Thyroid gland (tissue), 4 donors: ENCODE measurements around the gene TSHZ2. TPM values are rescaled to one million over a fixed set of nuclear protein-coding genes. Genes with fewer than 3 reads are reported as not detected.

ENCODE experiments used
- DNase-seq, 2 donors: peaks; one replicate each; pipeline ENCODE4 v3.0.0-alpha.2; 2019
- H3K27ac ChIP-seq, 3 donors: fragments of 200-600 bp; sonication (generic); 1 replicate in 2 of 3; 2 replicates in 1 of 3; pipeline ENCODE4 v1.5.1; 2016 to 2019; ENCODE audit warnings: mild to moderate bottlenecking in 1 of 3, moderate library complexity in 1 of 3
- H3K27me3 ChIP-seq: fragments of 200-600 bp; sonication (generic); one replicate; pipeline ENCODE4 v1.5.1; 2019
- H3K36me3 ChIP-seq, 2 donors: fragments of 200-600 bp; sonication (generic); one replicate each; pipeline ENCODE4 v1.5.1; 2016 to 2019
- H3K4me1 ChIP-seq, 2 donors: fragments of 200-600 bp; sonication (generic); one replicate each; pipeline ENCODE4 v1.5.1; 2017 to 2019
- H3K4me3 ChIP-seq, 3 donors: fragments of 200-600 bp; sonication (generic); replicated peaks in 1 of 3; 1 replicate in 2 of 3; 2 replicates in 1 of 3; pipeline ENCODE4 v1.5.1; 2016; ENCODE audit warnings: mild to moderate bottlenecking in 1 of 3
- H3K9me3 ChIP-seq: fragments of 200-600 bp; sonication (generic); one replicate; pipeline ENCODE4 v1.5.1; 2017
- POLR2A ChIP-seq, 2 donors: fragments of 450-650 bp; IDR thresholded peaks; one replicate each; pipeline ENCODE4 v1.6.1; 2017; ENCODE audit warnings: antibody characterized with exemption in 2 of 2, mild to moderate bottlenecking in 2 of 2, moderate library complexity in 1 of 2
- WGBS, 2 donors: methylation state at CpG; one replicate each; pipeline ENCODE4 v1.1.5; 2017; 5-methylcytosine and 5-hydroxymethylcytosine counted together
- intact Hi-C: fragments of 100-400 bp; cut with DNase I; formaldehyde crosslinking; loops from one replicate; pipeline ENCODE4 v1.15.1; 2023
- total RNA-seq, 4 donors: library from RNA; depleted of rRNA; stranded (reverse); fragments of >200 nt; gene quantifications; one replicate each; pipeline ENCODE4 v1.2.3, GENCODE V29; 2016
- TF ChIP-seq, protein P1 (sequence below), 6 experiments: fragments of 200-600 bp in 3 of 6; fragments of 450-650 bp in 3 of 6; sonication (generic) in 3 of 6; IDR thresholded peaks; one replicate each; pipeline ENCODE4 v1.5.1; 2016 to 2019; ENCODE audit warnings: antibody characterized with exemption in 6 of 6, mild to moderate bottlenecking in 2 of 6, inconsistent platforms in 1 of 6, moderate library complexity in 1 of 6

TSHZ2 gene
- total RNA-seq, 4 donors from 2014 or later: 11.0 to 27.9 (median 14.0) TPM

DNA sequence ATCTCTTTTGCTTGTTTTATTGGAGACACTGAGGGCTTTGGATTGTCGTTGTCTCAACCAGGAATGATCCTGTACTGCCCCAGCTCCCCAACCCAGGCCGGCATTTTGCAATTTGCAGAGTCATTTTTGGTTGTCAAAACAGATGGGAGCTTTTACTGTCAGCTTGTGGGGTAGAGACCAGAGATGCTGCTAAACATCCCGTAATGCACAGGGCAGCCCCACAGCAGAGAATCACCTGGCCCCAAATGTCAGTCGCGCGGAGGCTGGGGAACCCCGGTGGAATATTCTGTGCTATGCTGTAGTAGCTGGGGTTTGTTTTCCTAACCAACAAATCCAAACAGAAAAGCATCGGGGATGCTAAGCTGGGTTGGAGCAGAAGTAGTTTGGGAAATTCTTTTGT, 99.7 kb downstream of the TSHZ2 start:
- Histone ChIP-seq H3K4me1 (no peaks in the 10 kb centered on the region), H3K27ac (no peak overlapping the region), H3K4me3 (no peak overlapping the region), H3K36me3 (no peaks in the 10 kb centered on the region), H3K27me3 (no peaks in the 10 kb centered on the region), H3K9me3 (no peaks in the 10 kb centered on the region)
- intact Hi-C loops: no loop called here
- no peak for DNase-seq
- 79 to 84% methylated on average over 8 of the region's 8 CpGs for WGBS, 2 donors
- no peak for TF ChIP-seq POLR2A (IDR thresholded peaks at IDR 0.05)
- TF ChIP-seq, protein P1, sequence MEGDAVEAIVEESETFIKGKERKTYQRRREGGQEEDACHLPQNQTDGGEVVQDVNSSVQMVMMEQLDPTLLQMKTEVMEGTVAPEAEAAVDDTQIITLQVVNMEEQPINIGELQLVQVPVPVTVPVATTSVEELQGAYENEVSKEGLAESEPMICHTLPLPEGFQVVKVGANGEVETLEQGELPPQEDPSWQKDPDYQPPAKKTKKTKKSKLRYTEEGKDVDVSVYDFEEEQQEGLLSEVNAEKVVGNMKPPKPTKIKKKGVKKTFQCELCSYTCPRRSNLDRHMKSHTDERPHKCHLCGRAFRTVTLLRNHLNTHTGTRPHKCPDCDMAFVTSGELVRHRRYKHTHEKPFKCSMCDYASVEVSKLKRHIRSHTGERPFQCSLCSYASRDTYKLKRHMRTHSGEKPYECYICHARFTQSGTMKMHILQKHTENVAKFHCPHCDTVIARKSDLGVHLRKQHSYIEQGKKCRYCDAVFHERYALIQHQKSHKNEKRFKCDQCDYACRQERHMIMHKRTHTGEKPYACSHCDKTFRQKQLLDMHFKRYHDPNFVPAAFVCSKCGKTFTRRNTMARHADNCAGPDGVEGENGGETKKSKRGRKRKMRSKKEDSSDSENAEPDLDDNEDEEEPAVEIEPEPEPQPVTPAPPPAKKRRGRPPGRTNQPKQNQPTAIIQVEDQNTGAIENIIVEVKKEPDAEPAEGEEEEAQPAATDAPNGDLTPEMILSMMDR (IDR thresholded peaks at IDR 0.05): no peak

DNA sequence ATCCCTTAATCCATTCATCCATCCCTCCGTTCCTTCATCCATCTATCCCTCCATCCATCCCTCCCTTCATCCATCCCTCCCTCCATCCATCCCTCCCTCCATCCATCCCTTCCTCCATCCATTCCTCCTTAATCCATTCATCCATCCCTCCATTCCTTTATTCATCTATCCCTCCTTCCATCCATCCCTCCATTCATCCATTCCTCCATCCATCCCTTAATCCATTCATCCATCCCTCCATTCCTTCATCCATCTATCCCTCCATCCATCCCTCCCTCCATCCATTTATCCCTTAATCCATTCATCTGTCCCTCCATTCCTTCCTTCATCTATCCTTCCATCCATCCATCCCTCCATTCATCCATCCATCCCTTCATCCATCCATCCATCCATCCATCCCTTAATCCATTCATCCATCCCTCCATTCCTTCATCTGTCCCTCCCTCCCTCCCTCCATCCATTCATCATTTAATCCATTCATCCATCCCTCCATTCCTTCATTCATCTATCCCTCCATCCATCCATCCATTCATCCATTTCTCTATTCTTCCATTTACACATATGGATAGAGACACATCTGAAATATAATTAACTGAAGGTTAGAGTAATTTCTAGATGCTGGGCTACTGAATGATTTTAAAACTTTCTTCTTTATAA, 100.9 kb downstream of the TSHZ2 start:
- TF ChIP-seq, protein P1 (IDR thresholded peaks at IDR 0.05): no peak
- TF ChIP-seq POLR2A (IDR thresholded peaks at IDR 0.05): no peak
- WGBS, 2 donors: 86 to 100% methylated on average over 1 of the region's 1 CpG
- H3K36me3 ChIP-seq: no peaks in the 10 kb centered on the region
- H3K9me3 ChIP-seq: no peaks in the 10 kb centered on the region
- H3K27ac ChIP-seq: no peak overlapping the region
- H3K4me1 ChIP-seq: no peaks in the 10 kb centered on the region
- H3K4me3 ChIP-seq: no peak overlapping the region
- intact Hi-C loops: no loop called here
- no peak for DNase-seq
- H3K27me3 ChIP-seq: no peaks in the 10 kb centered on the region

DNA sequence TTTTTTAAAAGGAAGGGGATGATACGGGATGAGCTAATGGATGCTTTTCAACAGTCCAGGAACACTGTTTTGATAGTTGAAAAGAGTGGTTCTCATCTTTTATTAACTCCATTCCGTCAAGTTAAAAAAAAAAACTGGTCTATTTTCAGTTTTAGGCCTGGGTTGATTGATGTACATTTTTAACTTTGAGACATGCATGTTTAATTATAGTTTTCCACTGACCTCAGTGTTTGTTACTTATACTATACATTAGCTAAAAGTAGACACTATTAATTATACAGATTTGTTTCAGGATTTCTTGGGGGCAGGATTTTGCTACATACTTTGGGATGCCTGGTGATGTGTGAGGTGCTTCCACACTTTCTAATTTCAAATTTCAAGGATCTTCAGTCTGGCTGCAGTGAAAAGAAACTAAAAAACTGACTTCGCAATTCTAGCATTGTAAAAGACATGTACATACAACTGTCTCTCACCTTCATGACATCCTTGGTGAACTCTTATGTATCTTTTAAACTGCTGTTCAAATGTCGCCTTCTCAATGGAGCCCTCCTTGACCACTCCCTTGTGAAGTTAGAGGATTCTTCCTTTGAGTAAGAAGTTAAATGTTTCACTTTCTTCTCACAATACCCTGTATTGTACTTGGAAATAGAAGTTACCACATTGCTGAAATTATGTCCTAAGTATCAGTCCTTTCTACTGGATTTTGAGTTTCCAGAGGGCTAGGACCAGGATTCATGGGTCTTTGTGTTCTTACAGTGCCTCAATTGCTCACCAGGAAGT, 101.7 kb downstream of the TSHZ2 start:
- H3K27ac ChIP-seq: no peak overlapping the region
- no peak for DNase-seq
- H3K27me3 ChIP-seq: no peaks in the 10 kb centered on the region
- H3K9me3 ChIP-seq: no peaks in the 10 kb centered on the region
- H3K4me1 ChIP-seq: no peaks in the 10 kb centered on the region
- intact Hi-C loops: no loop called here
- H3K36me3 ChIP-seq: no peaks in the 10 kb centered on the region
- WGBS, 2 donors: 83 to 89% methylated on average over 4 of the region's 4 CpGs
- TF ChIP-seq, protein P1 (IDR thresholded peaks at IDR 0.05): no peak
- no peak overlapping the region for H3K4me3 ChIP-seq

DNA sequence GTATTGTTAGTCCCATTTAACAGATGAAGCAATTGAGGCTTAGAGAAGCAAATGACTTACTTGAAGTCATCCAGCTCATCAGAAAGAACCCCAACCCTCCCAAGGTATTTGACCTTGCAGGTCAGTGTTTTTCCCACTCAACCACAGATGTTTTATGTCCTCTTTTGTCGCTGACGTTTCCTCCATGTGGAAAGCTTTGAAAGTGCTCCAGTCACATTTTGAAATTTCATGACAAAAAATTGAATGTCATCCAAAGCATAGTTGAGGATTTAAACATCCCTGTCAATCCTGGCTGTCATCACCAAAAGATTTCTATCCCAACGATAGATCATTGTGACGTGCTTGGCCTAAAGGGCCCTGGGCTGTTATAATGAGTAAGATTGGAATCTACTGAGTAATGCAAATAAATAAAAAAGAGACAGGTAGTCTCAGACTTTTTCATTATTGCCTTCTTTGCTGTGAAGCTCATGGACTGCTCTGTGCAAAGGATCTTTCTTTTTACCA, 102.7 kb downstream of the TSHZ2 start:
- no peak for DNase-seq
- intact Hi-C loops: no loop called here
- Histone ChIP-seq H3K27ac (no peak overlapping the region), H3K27me3 (no peaks in the 10 kb centered on the region), H3K4me3 (no peak overlapping the region), H3K36me3 (no peaks in the 10 kb centered on the region), H3K9me3 (no peaks in the 10 kb centered on the region), H3K4me1 (no peaks in the 10 kb centered on the region)
- TF ChIP-seq POLR2A (IDR thresholded peaks at IDR 0.05): no peak
- TF ChIP-seq, protein P1 (IDR thresholded peaks at IDR 0.05): no peak
- WGBS, 2 donors: 87 to 89% methylated on average over 4 of the region's 4 CpGs

DNA sequence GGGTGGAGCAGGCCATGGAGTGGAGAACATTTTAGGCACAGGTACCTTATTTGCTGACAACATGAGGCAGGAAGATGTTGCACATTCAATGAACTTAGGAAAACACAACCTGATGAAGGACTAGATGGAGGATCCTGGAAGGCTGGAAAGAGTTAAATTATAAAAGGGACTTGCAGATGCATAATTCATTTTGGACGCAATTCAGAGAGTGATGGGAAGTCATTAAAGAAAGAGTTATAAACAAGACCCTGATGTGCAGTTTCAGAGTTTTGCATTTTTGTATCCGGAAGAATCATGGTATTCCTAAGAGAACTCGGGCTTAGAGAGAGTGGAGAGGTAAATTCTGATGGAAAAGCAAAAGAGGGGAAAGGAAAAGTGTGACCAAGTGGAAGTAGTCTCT, 104.5 kb downstream of the TSHZ2 start:
- 62 to 68% methylated on average over 3 of the region's 3 CpGs for WGBS, 2 donors
- H3K27ac ChIP-seq: no peak overlapping the region
- intact Hi-C loops: no loop called here

More for the DNA sequence above, 104.5 kb downstream of the TSHZ2 start:
- Histone ChIP-seq H3K4me1 (peaks cover 0 to 8% of the 10 kb centered on the region in 2 donors), H3K36me3 (no peaks in the 10 kb centered on the region), H3K4me3 (no peak overlapping the region), H3K9me3 (no peaks in the 10 kb centered on the region), H3K27me3 (no peaks in the 10 kb centered on the region)
- TF ChIP-seq, protein P1 (IDR thresholded peaks at IDR 0.05): no peak
- no peak for TF ChIP-seq POLR2A (IDR thresholded peaks at IDR 0.05)
- DNase-seq: no peak
